HepG2 (cell line): ENCODE data around the gene SKIL. TPM values are rescaled to one million over a fixed set of nuclear protein-coding genes. Genes with fewer than 3 reads are reported as not detected.

ENCODE experiments used
- AHDC1 ChIP-seq: sonication (generic); formaldehyde crosslinking; IDR thresholded peaks from 2 replicates; pipeline ENCODE4 v1.5.1; 2020; ENCODE audit warnings: mild to moderate bottlenecking, missing genetic modification reagents, borderline replicate concordance
- ARID4A ChIP-seq: sonication (generic); formaldehyde crosslinking; IDR thresholded peaks from 2 replicates; pipeline ENCODE4 v1.5.0; 2020; ENCODE audit warnings: mild to moderate bottlenecking, missing genetic modification reagents, borderline replicate concordance
- BHLHE40 ChIP-seq: IDR thresholded peaks from 2 replicates; pipeline ENCODE4 v1.6.1; 2011; ENCODE audit warnings: low read length, improper control_type of control experiment
- KLF6 ChIP-seq: IDR thresholded peaks from 2 replicates; pipeline ENCODE4 v1.8.0; 2016; ENCODE audit warnings: missing biosample characterization, missing genetic modification reagents
- NR2C2 ChIP-seq: sonication (generic); formaldehyde crosslinking; IDR thresholded peaks from 2 replicates; pipeline ENCODE4 v1.4.0; 2020; ENCODE audit warnings: missing genetic modification reagents, mild to moderate bottlenecking, moderate library complexity, borderline replicate concordance
- NR2F6 ChIP-seq, 2 experiments: IDR thresholded peaks; 2 replicates each; pipeline ENCODE4 v1.6.1; 2016; ENCODE audit warnings: antibody characterized with exemption in 1 of 2, mild to moderate bottlenecking in 1 of 2
- SNAPC2 ChIP-seq: sonication (generic); formaldehyde crosslinking; IDR thresholded peaks from 2 replicates; pipeline ENCODE4 v1.8.1; 2022; ENCODE audit warnings: mild to moderate bottlenecking, missing genetic modification reagents
- SRF ChIP-seq: IDR thresholded peaks from 2 replicates; pipeline ENCODE4 v1.6.1; 2011; ENCODE audit warnings: mild to moderate bottlenecking, low read depth, low read length, moderate library complexity
- TFDP2 ChIP-seq: sonication (generic); formaldehyde crosslinking; IDR thresholded peaks from 2 replicates; pipeline ENCODE4 v1.4.0; 2020; ENCODE audit warnings: missing genetic modification reagents
- YY1 ChIP-seq: IDR thresholded peaks from 2 replicates; pipeline ENCODE4 v1.6.1; 2011; ENCODE audit warnings: low read length, low read depth, moderate library complexity, mild to moderate bottlenecking; ENCODE audit not compliant: insufficient read depth, insufficient replicate concordance
- ZEB1 ChIP-seq: IDR thresholded peaks from 2 replicates; pipeline ENCODE4 v1.6.1; 2012; ENCODE audit warnings: mild to moderate bottlenecking, low read depth, inconsistent platforms; ENCODE audit not compliant: insufficient replicate concordance
- ZNF180 ChIP-seq: sonication (generic); formaldehyde crosslinking; IDR thresholded peaks from 2 replicates; pipeline ENCODE4 v1.4.0; 2020; ENCODE audit warnings: low read depth, missing genetic modification reagents, borderline replicate concordance
- ZNF550 ChIP-seq: sonication (generic); formaldehyde crosslinking; IDR thresholded peaks from 2 replicates; pipeline ENCODE4 v1.4.0; 2020; ENCODE audit warnings: mild to moderate bottlenecking, missing genetic modification reagents, borderline replicate concordance
- ZNF567 ChIP-seq: sonication (generic); formaldehyde crosslinking; IDR thresholded peaks from 2 replicates; pipeline ENCODE4 v1.8.1; 2023; ENCODE audit warnings: mild to moderate bottlenecking, missing genetic modification reagents, borderline replicate concordance
- ZNF800 ChIP-seq: sonication (generic); formaldehyde crosslinking; IDR thresholded peaks from 2 replicates; pipeline ENCODE4 v1.4.0; 2020; ENCODE audit warnings: missing genetic modification reagents
- ZNF83 ChIP-seq: sonication (generic); formaldehyde crosslinking; IDR thresholded peaks from 2 replicates; pipeline ENCODE4 v1.4.0; 2020; ENCODE audit warnings: missing genetic modification reagents, mild to moderate bottlenecking, borderline replicate concordance
- polyA plus RNA-seq, 8 experiments: library from polyadenylated mRNA; depleted of rRNA in 3 of 8; stranded (reverse) in 7 of 8; unstranded in 1 of 8; fragments of >200 nt; fragmentation: Illumina TruSeq in 4 of 8; extraction: Trizol in 4 of 8; gene quantifications; 2 replicates each; pipeline versions ENCODE4 v1.2.1 to v1.2.3, GENCODE V29; 2011 to 2016; ENCODE audit warnings: low read depth in 4 of 8, missing spikeins in 1 of 8, mixed read lengths in 1 of 8; ENCODE audit not compliant: insufficient read depth in 1 of 8
- total RNA-seq, 5 experiments: library from RNA; depleted of rRNA; stranded (reverse); fragments of >200 nt; fragmentation: Illumina TruSeq; extraction: Trizol; gene quantifications; 2 replicates each; pipeline ENCODE4 v1.2.3, GENCODE V29; 2016; ENCODE audit warnings: low read depth in 1 of 5

SKIL gene
- total and polyA plus RNA-seq, 2 of the 13 experiments (the other 11 are each of a cell fraction or from before 2014, with no cell fraction given), result 5.2 to 20.7 TPM

GRCh38 chr3:170356596-170357175, 829 bp upstream of the SKIL start (continued):
- TF ChIP-seq ZNF550 (CRISPR knock-in tag) (no peak), AHDC1 (no peak), ZEB1 (peak; percentile 50), ARID4A (CRISPR knock-in tag) (no peak), ZNF180 (CRISPR knock-in tag) (no peak), SRF (no peak), YY1 (peak; percentile 69), ZNF83 (CRISPR knock-in tag) (no peak), SNAPC2 (CRISPR knock-in tag) (no peak), KLF6 (CRISPR knock-in tag) (no peak), TFDP2 (no peak), NR2F6 (IDR thresholded peaks at IDR 0.05) (no peak), NR2F6 (CRISPR knock-in tag; IDR thresholded peaks at IDR 0.05) (0 out of 2 replicates have a peak, but pooled peaks have one; percentile 18), ZNF567 (CRISPR knock-in tag) (no peak), ZNF800 (no peak), BHLHE40 (peak; percentile 70), NR2C2 (CRISPR knock-in tag) (peak; percentile 59; the same call in 1 of the 2 replicates)
